SK-N-SH treated with all-trans-retinoic acid at 6 μM for 48 hours (cell line): ENCODE results near the gene CP.
A peak's percentile ranks its signal among the peaks of the same experiment; 100 is the strongest.

ENCODE experiments used
- ATAC-seq: fragments of 200-7000 bp; cut with Tn5 transposase; 3 replicates; pipeline ENCODE4 v1.9.1; 2020; ENCODE audit warnings: mild to moderate bottlenecking, moderate library complexity
- ARNTL ChIP-seq: fragments of 450-650 bp; formaldehyde crosslinking; IDR thresholded peaks from 2 replicates; pipeline ENCODE4 v1.5.0; 2020; ENCODE audit warnings: low read depth, mild to moderate bottlenecking, moderate library complexity, borderline replicate concordance
- BACH2 ChIP-seq: fragments of 250-450 bp; sonication (Bioruptor Pico); IDR thresholded peaks from 2 replicates; pipeline ENCODE4 v1.9.0; 2021; ENCODE audit warnings: mild to moderate bottlenecking, borderline replicate concordance
- CSDC2 ChIP-seq: fragments of 250-450 bp; sonication (Bioruptor Pico); IDR thresholded peaks from 2 replicates; pipeline ENCODE4 v1.5.0; 2020; ENCODE audit warnings: mild to moderate bottlenecking, moderate library complexity
- ESRRG ChIP-seq: fragments of 250-450 bp; sonication (Bioruptor Pico); IDR thresholded peaks from 2 replicates; pipeline ENCODE4 v1.6.1; 2021; ENCODE audit warnings: mild to moderate bottlenecking
- GLIS3 ChIP-seq: fragments of 250-450 bp; sonication (Bioruptor Pico); IDR thresholded peaks from 2 replicates; pipeline ENCODE4 v1.5.0; 2020; ENCODE audit warnings: mild to moderate bottlenecking, moderate library complexity
- ISL1 ChIP-seq: fragments of 250-450 bp; sonication (Bioruptor Pico); IDR thresholded peaks from 2 replicates; pipeline ENCODE4 v2.1.2; 2022; ENCODE audit warnings: mild to moderate bottlenecking, moderate library complexity
- OSR1 ChIP-seq: fragments of 250-450 bp; sonication (Bioruptor Pico); IDR thresholded peaks from 2 replicates; pipeline ENCODE4 v1.8.0; 2022; ENCODE audit warnings: moderate library complexity, mild to moderate bottlenecking, inconsistent platforms
- PPARA ChIP-seq: fragments of 250-450 bp; sonication (Bioruptor Pico); IDR thresholded peaks from 2 replicates; pipeline ENCODE4 v1.5.0; 2020; ENCODE audit warnings: mild to moderate bottlenecking, borderline replicate concordance
- SNAI2 ChIP-seq: fragments of 250-450 bp; sonication (Bioruptor Pico); IDR thresholded peaks from 2 replicates; pipeline ENCODE4 v1.5.0; 2020; ENCODE audit warnings: mild to moderate bottlenecking, moderate library complexity
- TCF4 ChIP-seq: fragments of 250-450 bp; sonication (Bioruptor Pico); IDR thresholded peaks from 2 replicates; pipeline ENCODE4 v1.8.0; 2021; ENCODE audit warnings: mild to moderate bottlenecking, moderate library complexity, borderline replicate concordance
- ZC3H10 ChIP-seq: fragments of 250-450 bp; sonication (Bioruptor Pico); IDR thresholded peaks from 2 replicates; pipeline ENCODE4 v1.5.1; 2021; ENCODE audit warnings: mild to moderate bottlenecking, moderate library complexity
- ZFP3 ChIP-seq: fragments of 250-450 bp; sonication (Bioruptor Pico); IDR thresholded peaks from 2 replicates; pipeline ENCODE4 v1.5.0; 2020; ENCODE audit warnings: mild to moderate bottlenecking, moderate library complexity
- ZFP30 ChIP-seq: fragments of 450-650 bp; formaldehyde crosslinking; IDR thresholded peaks from 2 replicates; pipeline ENCODE4 v1.5.0; 2022; ENCODE audit warnings: mild to moderate bottlenecking, moderate library complexity
- ZNF565 ChIP-seq: fragments of 450-650 bp; formaldehyde crosslinking; conservative IDR thresholded peaks from 2 replicates; pipeline ENCODE4 v1.5.0; 2020; ENCODE audit warnings: low read depth, mild to moderate bottlenecking, moderate library complexity
- ZNF70 ChIP-seq: fragments of 450-650 bp; formaldehyde crosslinking; IDR thresholded peaks from 2 replicates; pipeline ENCODE4 v1.5.0; 2020; ENCODE audit warnings: mild to moderate bottlenecking, moderate library complexity
- ZNF8 ChIP-seq: fragments of 450-650 bp; formaldehyde crosslinking; IDR thresholded peaks from 2 replicates; pipeline ENCODE4 v1.5.0; 2020; ENCODE audit warnings: mild to moderate bottlenecking, moderate library complexity
- TF ChIP-seq, protein P1 (sequence below): fragments of 250-450 bp; sonication (Bioruptor Pico); IDR thresholded peaks from 2 replicates; pipeline ENCODE4 v1.5.1; 2020; ENCODE audit warnings: low read depth, mild to moderate bottlenecking, moderate library complexity
- TF ChIP-seq, protein P2 (sequence below): fragments of 250-450 bp; sonication (Bioruptor Pico); IDR thresholded peaks from 2 replicates; pipeline ENCODE4 v1.5.1; 2021; ENCODE audit warnings: mild to moderate bottlenecking, moderate library complexity
- TF ChIP-seq, protein P3 (sequence below): fragments of 250-450 bp; sonication (Bioruptor Pico); IDR thresholded peaks from 2 replicates; pipeline ENCODE4 v1.8.0; 2020; ENCODE audit warnings: mild to moderate bottlenecking, moderate library complexity, borderline replicate concordance
- TF ChIP-seq, protein P4 (sequence below): fragments of 250-450 bp; sonication (Bioruptor Pico); IDR thresholded peaks from 2 replicates; pipeline ENCODE4 v1.8.0; 2021; ENCODE audit warnings: low read depth, mild to moderate bottlenecking, moderate library complexity, borderline replicate concordance
- TF ChIP-seq, protein P5 (sequence below): fragments of 250-450 bp; sonication (Bioruptor Pico); IDR thresholded peaks from 2 replicates; pipeline ENCODE4 v1.5.0; 2020; ENCODE audit warnings: mild to moderate bottlenecking, moderate library complexity

The CP gene

DNA sequence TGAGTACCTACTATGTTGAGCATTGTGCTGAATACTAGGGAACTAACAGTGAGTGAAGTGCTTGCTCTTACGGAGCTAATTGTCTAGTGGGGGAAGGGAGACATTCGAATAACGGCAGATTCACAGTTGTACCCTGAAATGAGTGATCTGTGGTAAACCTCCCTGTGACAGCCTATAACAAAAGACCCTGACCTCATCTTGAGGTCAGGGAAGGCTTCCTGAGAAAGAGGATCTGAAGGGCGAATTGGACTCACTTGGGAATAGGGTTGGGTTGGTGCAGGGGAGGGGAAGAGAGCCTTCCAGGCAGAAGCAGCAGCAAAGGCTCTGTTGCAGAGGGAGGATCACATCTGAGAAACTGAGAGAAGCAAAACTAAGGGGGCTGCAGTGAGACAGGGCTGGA lies 78.9 kb downstream of the CP start:
- no peak for TF ChIP-seq BACH2
- no peak for TF ChIP-seq SNAI2 (CRISPR knock-in tag)
- TF ChIP-seq ZNF565 (CRISPR knock-in tag) = no peak
- no peak for TF ChIP-seq GLIS3 (CRISPR knock-in tag)
- TF ChIP-seq ZNF8 = no peak
- no peak for TF ChIP-seq PPARA (CRISPR knock-in tag)
- ATAC-seq = no peak

DNA sequence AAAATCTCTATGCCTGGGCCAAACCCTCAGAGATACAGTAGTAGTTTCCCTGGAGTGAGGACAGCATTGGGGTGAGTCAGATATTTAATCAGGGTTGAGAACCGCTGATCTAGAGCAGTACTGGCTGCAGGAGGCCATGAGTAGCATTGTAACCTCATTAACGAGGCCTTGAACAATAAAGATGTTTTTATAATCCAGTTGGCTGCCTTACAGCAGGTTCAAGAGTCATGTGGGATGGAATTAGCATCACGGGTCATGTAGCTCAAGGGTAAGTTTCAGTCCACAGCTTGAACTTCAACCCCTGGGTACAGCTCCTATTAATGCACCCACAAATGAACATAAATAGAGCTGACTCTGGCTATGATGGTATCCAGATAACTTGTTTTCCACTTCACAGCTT lies 87.1 kb downstream of the CP start:
- no peak for TF ChIP-seq ZNF8
- no peak for TF ChIP-seq TCF4 (CRISPR knock-in tag)
- TF ChIP-seq SNAI2 (CRISPR knock-in tag) = peak; percentile 38; the same call in 1 of the 2 replicates
- TF ChIP-seq CSDC2 = no peak
- TF ChIP-seq, protein P1, sequence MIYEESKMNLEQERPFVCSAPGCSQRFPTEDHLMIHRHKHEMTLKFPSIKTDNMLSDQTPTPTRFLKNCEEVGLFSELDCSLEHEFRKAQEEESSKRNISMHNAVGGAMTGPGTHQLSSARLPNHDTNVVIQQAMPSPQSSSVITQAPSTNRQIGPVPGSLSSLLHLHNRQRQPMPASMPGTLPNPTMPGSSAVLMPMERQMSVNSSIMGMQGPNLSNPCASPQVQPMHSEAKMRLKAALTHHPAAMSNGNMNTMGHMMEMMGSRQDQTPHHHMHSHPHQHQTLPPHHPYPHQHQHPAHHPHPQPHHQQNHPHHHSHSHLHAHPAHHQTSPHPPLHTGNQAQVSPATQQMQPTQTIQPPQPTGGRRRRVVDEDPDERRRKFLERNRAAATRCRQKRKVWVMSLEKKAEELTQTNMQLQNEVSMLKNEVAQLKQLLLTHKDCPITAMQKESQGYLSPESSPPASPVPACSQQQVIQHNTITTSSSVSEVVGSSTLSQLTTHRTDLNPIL (CRISPR knock-in tag) = peak; percentile 31; the same call in 1 of the 2 replicates
- peak; percentile 37 for TF ChIP-seq ISL1 (CRISPR knock-in tag)
- no peak for TF ChIP-seq PPARA (CRISPR knock-in tag)
- TF ChIP-seq, protein P2, sequence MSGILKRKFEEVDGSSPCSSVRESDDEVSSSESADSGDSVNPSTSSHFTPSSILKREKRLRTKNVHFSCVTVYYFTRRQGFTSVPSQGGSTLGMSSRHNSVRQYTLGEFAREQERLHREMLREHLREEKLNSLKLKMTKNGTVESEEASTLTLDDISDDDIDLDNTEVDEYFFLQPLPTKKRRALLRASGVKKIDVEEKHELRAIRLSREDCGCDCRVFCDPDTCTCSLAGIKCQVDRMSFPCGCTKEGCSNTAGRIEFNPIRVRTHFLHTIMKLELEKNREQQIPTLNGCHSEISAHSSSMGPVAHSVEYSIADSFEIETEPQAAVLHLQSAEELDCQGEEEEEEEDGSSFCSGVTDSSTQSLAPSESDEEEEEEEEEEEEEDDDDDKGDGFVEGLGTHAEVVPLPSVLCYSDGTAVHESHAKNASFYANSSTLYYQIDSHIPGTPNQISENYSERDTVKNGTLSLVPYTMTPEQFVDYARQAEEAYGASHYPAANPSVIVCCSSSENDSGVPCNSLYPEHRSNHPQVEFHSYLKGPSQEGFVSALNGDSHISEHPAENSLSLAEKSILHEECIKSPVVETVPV = no peak
- no peak for ATAC-seq

DNA sequence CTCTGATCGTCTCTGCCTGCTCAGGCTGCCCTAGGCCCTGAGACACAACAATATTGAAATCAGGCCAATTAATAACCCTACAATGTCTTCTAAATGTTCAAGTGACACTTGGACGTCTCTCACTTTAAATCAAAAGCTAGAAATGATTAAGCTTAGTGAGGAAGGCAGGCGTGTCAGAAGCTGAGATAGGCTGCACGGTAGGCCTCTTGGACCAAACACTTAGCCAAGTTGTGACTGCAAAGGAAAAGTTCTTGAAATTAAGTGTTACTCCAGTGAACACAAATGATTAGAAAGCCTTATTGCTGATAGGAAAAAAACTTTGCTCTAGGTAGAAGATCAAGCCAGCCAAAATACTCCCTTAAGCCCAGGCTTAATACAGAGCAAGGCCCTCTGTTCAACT lies 90.0 kb downstream of the CP start:
- no peak for ATAC-seq
- TF ChIP-seq ARNTL (no peak), CSDC2 (no peak), SNAI2 (CRISPR knock-in tag) (no peak), OSR1 (CRISPR knock-in tag) (no peak), ZNF8 (no peak), GLIS3 (CRISPR knock-in tag) (no peak), ZFP3 (CRISPR knock-in tag) (no peak), ESRRG (no peak), TCF4 (CRISPR knock-in tag) (no peak), ZNF70 (no peak), ZFP30 (CRISPR knock-in tag) (no peak), PPARA (CRISPR knock-in tag) (no peak), ZC3H10 (CRISPR knock-in tag) (no peak)
- TF ChIP-seq, protein P3, sequence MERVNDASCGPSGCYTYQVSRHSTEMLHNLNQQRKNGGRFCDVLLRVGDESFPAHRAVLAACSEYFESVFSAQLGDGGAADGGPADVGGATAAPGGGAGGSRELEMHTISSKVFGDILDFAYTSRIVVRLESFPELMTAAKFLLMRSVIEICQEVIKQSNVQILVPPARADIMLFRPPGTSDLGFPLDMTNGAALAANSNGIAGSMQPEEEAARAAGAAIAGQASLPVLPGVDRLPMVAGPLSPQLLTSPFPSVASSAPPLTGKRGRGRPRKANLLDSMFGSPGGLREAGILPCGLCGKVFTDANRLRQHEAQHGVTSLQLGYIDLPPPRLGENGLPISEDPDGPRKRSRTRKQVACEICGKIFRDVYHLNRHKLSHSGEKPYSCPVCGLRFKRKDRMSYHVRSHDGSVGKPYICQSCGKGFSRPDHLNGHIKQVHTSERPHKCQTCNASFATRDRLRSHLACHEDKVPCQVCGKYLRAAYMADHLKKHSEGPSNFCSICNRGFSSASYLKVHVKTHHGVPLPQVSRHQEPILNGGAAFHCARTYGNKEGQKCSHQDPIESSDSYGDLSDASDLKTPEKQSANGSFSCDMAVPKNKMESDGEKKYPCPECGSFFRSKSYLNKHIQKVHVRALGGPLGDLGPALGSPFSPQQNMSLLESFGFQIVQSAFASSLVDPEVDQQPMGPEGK (CRISPR knock-in tag) = no peak
- TF ChIP-seq, protein P4, sequence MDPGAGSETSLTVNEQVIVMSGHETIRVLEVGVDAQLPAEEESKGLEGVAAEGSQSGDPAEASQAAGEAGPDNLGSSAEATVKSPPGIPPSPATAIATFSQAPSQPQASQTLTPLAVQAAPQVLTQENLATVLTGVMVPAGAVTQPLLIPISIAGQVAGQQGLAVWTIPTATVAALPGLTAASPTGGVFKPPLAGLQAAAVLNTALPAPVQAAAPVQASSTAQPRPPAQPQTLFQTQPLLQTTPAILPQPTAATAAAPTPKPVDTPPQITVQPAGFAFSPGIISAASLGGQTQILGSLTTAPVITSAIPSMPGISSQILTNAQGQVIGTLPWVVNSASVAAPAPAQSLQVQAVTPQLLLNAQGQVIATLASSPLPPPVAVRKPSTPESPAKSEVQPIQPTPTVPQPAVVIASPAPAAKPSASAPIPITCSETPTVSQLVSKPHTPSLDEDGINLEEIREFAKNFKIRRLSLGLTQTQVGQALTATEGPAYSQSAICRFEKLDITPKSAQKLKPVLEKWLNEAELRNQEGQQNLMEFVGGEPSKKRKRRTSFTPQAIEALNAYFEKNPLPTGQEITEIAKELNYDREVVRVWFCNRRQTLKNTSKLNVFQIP (CRISPR knock-in tag) = no peak
- TF ChIP-seq, protein P2 = no peak
- TF ChIP-seq, protein P5, sequence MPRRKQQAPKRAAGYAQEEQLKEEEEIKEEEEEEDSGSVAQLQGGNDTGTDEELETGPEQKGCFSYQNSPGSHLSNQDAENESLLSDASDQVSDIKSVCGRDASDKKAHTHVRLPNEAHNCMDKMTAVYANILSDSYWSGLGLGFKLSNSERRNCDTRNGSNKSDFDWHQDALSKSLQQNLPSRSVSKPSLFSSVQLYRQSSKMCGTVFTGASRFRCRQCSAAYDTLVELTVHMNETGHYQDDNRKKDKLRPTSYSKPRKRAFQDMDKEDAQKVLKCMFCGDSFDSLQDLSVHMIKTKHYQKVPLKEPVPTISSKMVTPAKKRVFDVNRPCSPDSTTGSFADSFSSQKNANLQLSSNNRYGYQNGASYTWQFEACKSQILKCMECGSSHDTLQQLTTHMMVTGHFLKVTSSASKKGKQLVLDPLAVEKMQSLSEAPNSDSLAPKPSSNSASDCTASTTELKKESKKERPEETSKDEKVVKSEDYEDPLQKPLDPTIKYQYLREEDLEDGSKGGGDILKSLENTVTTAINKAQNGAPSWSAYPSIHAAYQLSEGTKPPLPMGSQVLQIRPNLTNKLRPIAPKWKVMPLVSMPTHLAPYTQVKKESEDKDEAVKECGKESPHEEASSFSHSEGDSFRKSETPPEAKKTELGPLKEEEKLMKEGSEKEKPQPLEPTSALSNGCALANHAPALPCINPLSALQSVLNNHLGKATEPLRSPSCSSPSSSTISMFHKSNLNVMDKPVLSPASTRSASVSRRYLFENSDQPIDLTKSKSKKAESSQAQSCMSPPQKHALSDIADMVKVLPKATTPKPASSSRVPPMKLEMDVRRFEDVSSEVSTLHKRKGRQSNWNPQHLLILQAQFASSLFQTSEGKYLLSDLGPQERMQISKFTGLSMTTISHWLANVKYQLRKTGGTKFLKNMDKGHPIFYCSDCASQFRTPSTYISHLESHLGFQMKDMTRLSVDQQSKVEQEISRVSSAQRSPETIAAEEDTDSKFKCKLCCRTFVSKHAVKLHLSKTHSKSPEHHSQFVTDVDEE (CRISPR knock-in tag) = no peak
